Neuronal stem cell (in vitro differentiated cells): Measurements from ENCODE around the gene ENOX2.

Experiments
- DNase-seq: peaks from one replicate; pipeline ENCODE4 v3.0.0-alpha.2; 2013; ENCODE audit warnings: low spot score
- H2AFZ ChIP-seq: one replicate; pipeline ENCODE4 v1.6.1; 2013; ENCODE audit warnings: mild to moderate bottlenecking, low read length, inconsistent platforms
- H2AK5ac ChIP-seq: 2 replicates; pipeline ENCODE4 v1.6.1; 2013; ENCODE audit warnings: low read depth, mild to moderate bottlenecking, inconsistent platforms, low read length, moderate library complexity, mixed read lengths
- H2BK120ac ChIP-seq: 2 replicates; pipeline ENCODE4 v1.6.1; 2013; ENCODE audit warnings: low read depth, mild to moderate bottlenecking, inconsistent platforms, low read length, moderate library complexity, mixed read lengths
- H2BK12ac ChIP-seq: one replicate; pipeline ENCODE4 v1.6.1; 2013; ENCODE audit warnings: low read length, inconsistent platforms
- H2BK15ac ChIP-seq: 2 replicates; pipeline ENCODE4 v1.6.1; 2013; ENCODE audit warnings: mild to moderate bottlenecking, low read length, inconsistent platforms, mixed read lengths
- H2BK5ac ChIP-seq: one replicate; pipeline ENCODE4 v1.6.1; 2013; ENCODE audit warnings: inconsistent platforms, mild to moderate bottlenecking, low read length, moderate library complexity
- H3K14ac ChIP-seq: one replicate; pipeline ENCODE4 v1.6.1; 2013; ENCODE audit warnings: low read length, inconsistent platforms
- H3K18ac ChIP-seq: 2 replicates; pipeline ENCODE4 v1.6.1; 2013; ENCODE audit warnings: low read length, inconsistent platforms
- H3K23ac ChIP-seq: 2 replicates; pipeline ENCODE4 v1.6.1; 2013; ENCODE audit warnings: low read depth, mild to moderate bottlenecking, mixed read lengths, low read length, inconsistent platforms; ENCODE audit not compliant: poor library complexity
- H3K27ac ChIP-seq: replicated peaks from 3 replicates; pipeline ENCODE4 v1.5.1; 2013; ENCODE audit warnings: low read length, inconsistent platforms
- H3K27me3 ChIP-seq, 3 experiments: 2 replicates each; pipeline ENCODE4 v1.6.1; 2013; ENCODE audit warnings: low read length in 3 of 3, mild to moderate bottlenecking in 2 of 3, inconsistent platforms in 1 of 3, low read depth in 1 of 3, mixed read lengths in 1 of 3, moderate library complexity in 1 of 3; ENCODE audit not compliant: control insufficient read depth in 3 of 3, insufficient read depth in 3 of 3
- H3K36me3 ChIP-seq, 2 donors: replicated peaks in 1 of 2; 2 replicates each; pipeline ENCODE4 v1.6.1; 2013; ENCODE audit warnings: low read length in 2 of 2; ENCODE audit not compliant: control insufficient read depth in 2 of 2, insufficient read depth in 2 of 2
- H3K4ac ChIP-seq: 2 replicates; pipeline ENCODE4 v1.6.1; 2013; ENCODE audit warnings: inconsistent platforms, mild to moderate bottlenecking, low read length, moderate library complexity
- H3K4me1 ChIP-seq, 2 donors: 1 replicate in 1 of 2; 2 replicates in 1 of 2; pipeline ENCODE4 v1.6.1; 2013; ENCODE audit warnings: low read length in 2 of 2, low read depth in 1 of 2; ENCODE audit not compliant: control insufficient read depth in 2 of 2, insufficient read depth in 1 of 2
- H3K4me2 ChIP-seq: one replicate; pipeline ENCODE4 v1.6.1; 2013; ENCODE audit warnings: mild to moderate bottlenecking, low read length, inconsistent platforms; ENCODE audit not compliant: insufficient read depth, poor library complexity, severe bottlenecking
- H3K4me3 ChIP-seq, 2 donors: 2 replicates each; pipeline ENCODE4 v1.5.1; 2013; ENCODE audit warnings: low read length in 2 of 2, mild to moderate bottlenecking in 2 of 2, inconsistent platforms in 1 of 2, moderate library complexity in 1 of 2
- H3K79me1 ChIP-seq: one replicate; pipeline ENCODE4 v1.6.1; 2013; ENCODE audit warnings: low read depth, mild to moderate bottlenecking, inconsistent platforms, low read length, moderate library complexity
- H3K9ac ChIP-seq: one replicate; pipeline ENCODE4 v1.6.1; 2013; ENCODE audit warnings: mild to moderate bottlenecking, low read depth, low read length, inconsistent platforms; ENCODE audit not compliant: poor library complexity
- H3K9me3 ChIP-seq, 2 donors: replicated peaks in 1 of 2; 2 replicates each; pipeline versions ENCODE3 to v1.6.1; 2013; ENCODE audit warnings: low read length in 2 of 2, mild to moderate bottlenecking in 2 of 2, inconsistent platforms in 1 of 2, low read depth in 1 of 2, mixed read lengths in 1 of 2, moderate library complexity in 1 of 2; ENCODE audit not compliant: control insufficient read depth in 2 of 2, insufficient read depth in 1 of 2
- H4K8ac ChIP-seq: one replicate; pipeline ENCODE4 v1.6.1; 2013; ENCODE audit warnings: low read depth, mild to moderate bottlenecking, inconsistent platforms, low read length, moderate library complexity
- H4K91ac ChIP-seq: one replicate; pipeline ENCODE4 v1.6.1; 2013; ENCODE audit warnings: low read length, low read depth, mild to moderate bottlenecking, inconsistent platforms; ENCODE audit not compliant: poor library complexity
- WGBS, 2 donors: extraction: QIAGEN DNeasy Blood & Tissue Kit; methylation state at CpG; one replicate each; pipeline ENCODE4 v1.1.7; 2013; ENCODE audit warnings: missing lambda C conversion rate in 2 of 2, mixed read lengths in 1 of 2; ENCODE audit not compliant: insufficient read length in 2 of 2, insufficient replicate concordance in 1 of 2; ENCODE audit errors: extremely low coverage in 2 of 2; 5-methylcytosine and 5-hydroxymethylcytosine counted together

ENOX2 gene

DNA sequence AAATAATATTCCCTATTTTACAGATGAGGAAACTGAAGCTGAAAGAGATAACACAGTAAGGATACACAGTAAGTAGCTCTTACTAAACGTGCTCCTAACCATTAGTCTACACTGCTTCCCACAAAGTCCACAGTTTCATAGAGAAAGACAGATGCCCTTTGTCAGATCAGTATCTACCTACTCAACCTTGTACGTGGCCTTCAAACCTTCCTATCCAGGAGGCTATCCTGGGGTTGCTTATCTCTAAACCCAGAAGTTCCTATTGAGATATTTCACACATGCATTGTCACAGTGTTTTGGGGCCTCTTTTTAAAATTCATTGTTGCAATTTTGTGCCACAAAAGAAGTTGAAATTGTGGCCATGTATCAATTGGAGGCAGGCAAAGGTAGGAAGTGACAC lies 208.0 kb downstream of the ENOX2 start:
- no CpG with 5 or more reads among the region's 2 CpGs for WGBS, 2 donors
- Histone ChIP-seq H3K23ac (no peak overlapping the region), H3K4me2 (no peak overlapping the region), H2BK15ac (no peak overlapping the region), H3K4me3 (no peak overlapping the region), H2BK120ac (no peak overlapping the region), H3K4me1 (peaks cover 0 to 3% of the 10 kb centered on the region in 2 donors), H2AK5ac (no peak overlapping the region), H3K79me1 (no peaks in the 10 kb centered on the region), H2BK12ac (no peak overlapping the region), H3K27me3 (no peaks in the 10 kb centered on the region), H2BK5ac (no peak overlapping the region), H3K36me3 (no peaks in the 10 kb centered on the region), H3K9me3 (no peaks in the 10 kb centered on the region), H4K8ac (no peak overlapping the region), H2AFZ (no peak overlapping the region), H3K4ac (no peak overlapping the region), H4K91ac (no peak overlapping the region), H3K27ac (no peak overlapping the region), H3K18ac (no peak overlapping the region), H3K14ac (no peak overlapping the region), H3K9ac (no peak overlapping the region)
- DNase-seq, result no peak

DNA sequence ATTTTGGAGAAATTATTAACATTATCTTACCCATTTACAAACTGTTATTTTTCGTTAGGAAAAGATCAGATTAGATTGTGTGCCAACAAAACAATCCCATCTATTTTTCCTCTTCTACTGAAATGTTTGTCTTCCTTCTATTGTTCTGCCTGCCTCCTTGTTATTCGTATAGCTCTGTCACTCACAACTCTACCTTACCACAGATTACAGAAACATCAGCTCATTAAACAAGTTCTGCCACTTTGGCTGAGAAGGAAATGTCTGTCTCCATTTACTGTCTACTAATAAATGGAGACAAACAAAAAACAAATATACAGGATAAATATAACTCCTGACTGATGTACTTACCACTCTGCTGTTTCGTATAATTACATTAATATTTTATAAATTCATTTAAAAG lies 211.4 kb downstream of the ENOX2 start:
- H3K9me3 ChIP-seq, result no peaks in the 10 kb centered on the region
- H2AK5ac ChIP-seq, result no peak overlapping the region
- no peak overlapping the region for H3K27ac ChIP-seq
- H2BK12ac ChIP-seq, result no peak overlapping the region
- no peak overlapping the region for H2BK5ac ChIP-seq
- H3K4me3 ChIP-seq, result no peak overlapping the region
- H4K8ac ChIP-seq, result no peak overlapping the region
- H3K4me2 ChIP-seq, result no peak overlapping the region
- H4K91ac ChIP-seq, result no peak overlapping the region
- no peak overlapping the region for H3K4ac ChIP-seq
- DNase-seq, result no peak
- H3K36me3 ChIP-seq, result no peaks in the 10 kb centered on the region
- H3K23ac ChIP-seq, result no peak overlapping the region
- H3K9ac ChIP-seq, result no peak overlapping the region
- no CpG with 5 or more reads among the region's 3 CpGs for WGBS, 2 donors
- no peak overlapping the region for H3K18ac ChIP-seq
- H2BK120ac ChIP-seq, result no peak overlapping the region
- no peaks in the 10 kb centered on the region for H3K79me1 ChIP-seq
- peaks cover 0 to 3% of the 10 kb centered on the region in 2 donors for H3K4me1 ChIP-seq
- H3K14ac ChIP-seq, result no peak overlapping the region
- peaks cover 0 to 4% (median 0%) of the 10 kb centered on the region in 3 experiments for H3K27me3 ChIP-seq
- H2AFZ ChIP-seq, result no peak overlapping the region
- no peak overlapping the region for H2BK15ac ChIP-seq

DNA sequence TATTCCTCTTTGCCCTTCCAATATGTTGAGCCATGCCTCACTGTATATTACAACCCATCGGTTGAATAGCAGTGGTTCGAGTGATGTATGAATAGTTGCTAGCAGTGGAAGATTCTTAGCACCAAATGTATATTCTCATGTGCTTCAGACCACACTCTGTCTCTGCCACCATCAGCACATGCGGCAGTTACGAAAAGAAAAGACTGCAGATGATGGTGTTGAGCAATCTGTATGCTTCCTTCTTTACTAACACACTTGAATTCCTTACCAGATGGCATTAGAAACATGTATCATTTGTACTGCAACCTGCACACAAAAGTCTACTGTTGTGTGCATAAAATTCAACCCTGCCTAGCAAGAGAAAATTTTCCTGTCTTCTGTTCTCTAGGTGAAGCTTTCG lies 214.6 kb downstream of the ENOX2 start:
- no peak overlapping the region for H3K14ac ChIP-seq
- H2AK5ac ChIP-seq, result no peak overlapping the region
- no peak overlapping the region for H3K4me2 ChIP-seq
- H4K8ac ChIP-seq, result no peak overlapping the region
- no peak overlapping the region for H4K91ac ChIP-seq
- no peaks in the 10 kb centered on the region for H3K36me3 ChIP-seq
- no peak overlapping the region for H3K23ac ChIP-seq
- peaks cover 0 to 3% of the 10 kb centered on the region in 2 donors for H3K4me1 ChIP-seq
- H3K27ac ChIP-seq, result no peak overlapping the region
- H3K4me3 ChIP-seq, result no peak overlapping the region
- peaks cover 0 to 4% (median 0%) of the 10 kb centered on the region in 3 experiments for H3K27me3 ChIP-seq
- no peak overlapping the region for H2BK15ac ChIP-seq
- H3K9ac ChIP-seq, result no peak overlapping the region
- H3K4ac ChIP-seq, result no peak overlapping the region
- H3K79me1 ChIP-seq, result no peaks in the 10 kb centered on the region
- no peak overlapping the region for H3K18ac ChIP-seq
- H2BK12ac ChIP-seq, result no peak overlapping the region
- H2BK120ac ChIP-seq, result no peak overlapping the region
- no peak overlapping the region for H2AFZ ChIP-seq
- no peak for DNase-seq
- H2BK5ac ChIP-seq, result no peak overlapping the region
- no CpG with 5 or more reads among the region's 5 CpGs for WGBS, 2 donors
- H3K9me3 ChIP-seq, result no peaks in the 10 kb centered on the region

DNA sequence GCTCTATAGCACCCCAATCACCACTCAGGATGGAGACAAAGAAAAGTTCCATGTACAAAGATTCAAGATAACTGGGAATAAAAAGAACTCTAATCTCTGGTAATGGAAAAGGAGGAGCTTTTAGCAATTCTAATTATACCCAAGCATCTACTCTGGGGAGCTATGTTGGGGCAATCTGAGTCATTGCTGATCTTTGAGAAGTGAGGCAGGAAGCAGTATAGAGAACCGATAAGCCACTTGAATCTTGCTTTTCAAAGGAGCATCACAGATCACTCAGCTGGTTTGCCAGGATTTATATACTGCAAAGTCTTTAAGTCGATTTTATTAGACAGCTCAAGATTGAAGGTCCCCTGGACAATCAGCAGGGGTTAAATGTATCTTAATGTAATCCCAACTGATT lies 220.0 kb downstream of the ENOX2 start:
- Histone ChIP-seq H3K27ac (no peak overlapping the region), H3K23ac (no peak overlapping the region), H2BK5ac (no peak overlapping the region), H3K9me3 (no peaks in the 10 kb centered on the region), H3K27me3 (no peaks in the 10 kb centered on the region), H2AFZ (no peak overlapping the region), H3K14ac (no peak overlapping the region), H3K79me1 (no peaks in the 10 kb centered on the region), H3K4me2 (no peak overlapping the region), H3K9ac (no peak overlapping the region), H2BK12ac (no peak overlapping the region), H3K18ac (no peak overlapping the region), H4K91ac (no peak overlapping the region), H3K4ac (no peak overlapping the region), H4K8ac (no peak overlapping the region), H2AK5ac (no peak overlapping the region), H3K36me3 (no peaks in the 10 kb centered on the region), H2BK15ac (no peak overlapping the region), H2BK120ac (no peak overlapping the region), H3K4me1 (no peaks in the 10 kb centered on the region), H3K4me3 (no peak overlapping the region)
- no CpG with 5 or more reads among the region's 2 CpGs for WGBS, 2 donors
- DNase-seq, result no peak
